Thyroid gland (tissue), 4 donors: ENCODE measurements around the gene NAA16.

ENCODE experiments used
- POLR2A ChIP-seq, 2 donors: fragments of 450-650 bp; IDR thresholded peaks; one replicate each; pipeline ENCODE4 v1.6.1; 2017; ENCODE audit warnings: antibody characterized with exemption in 2 of 2, mild to moderate bottlenecking in 2 of 2, moderate library complexity in 1 of 2
- TF ChIP-seq, protein P1 (sequence below), 6 experiments: fragments of 200-600 bp in 3 of 6; fragments of 450-650 bp in 3 of 6; sonication (generic) in 3 of 6; IDR thresholded peaks; one replicate each; pipeline ENCODE4 v1.5.1; 2016 to 2019; ENCODE audit warnings: antibody characterized with exemption in 6 of 6, mild to moderate bottlenecking in 2 of 6, inconsistent platforms in 1 of 6, moderate library complexity in 1 of 6

DNA sequence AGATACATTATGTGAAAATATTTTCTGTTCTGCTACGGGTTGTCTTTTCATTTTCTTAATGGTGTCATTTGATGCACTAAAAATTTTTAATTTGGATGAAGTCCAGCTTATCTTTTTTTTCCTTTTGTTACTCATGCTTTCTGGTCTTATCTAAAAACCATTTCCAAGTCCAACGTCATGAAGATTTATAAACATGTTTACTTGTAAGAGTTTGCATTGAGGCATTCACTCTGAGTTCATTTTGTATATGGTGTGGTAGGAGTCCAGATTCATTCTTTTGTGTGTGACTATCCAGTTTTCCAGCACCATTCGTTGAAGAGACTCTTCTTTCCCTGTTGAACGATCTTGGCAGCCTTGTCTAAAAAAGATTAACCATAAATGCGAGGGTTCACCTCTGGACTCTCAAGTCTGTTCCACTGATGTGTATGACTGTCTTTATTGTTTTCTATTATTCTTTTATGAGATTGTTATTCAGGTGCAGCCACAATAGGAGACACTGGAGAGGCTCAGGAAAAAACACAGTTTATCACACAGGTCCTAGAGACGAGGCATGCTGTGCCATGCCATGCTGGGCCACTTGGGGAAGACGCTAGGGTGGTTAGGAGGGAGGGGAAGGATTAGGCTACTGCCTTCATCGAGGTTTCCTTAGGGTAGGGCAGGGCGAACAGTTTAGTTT lies 35.0 kb downstream of the NAA16 start:
- no peak for TF ChIP-seq POLR2A (IDR thresholded peaks at IDR 0.05)
- TF ChIP-seq, protein P1, sequence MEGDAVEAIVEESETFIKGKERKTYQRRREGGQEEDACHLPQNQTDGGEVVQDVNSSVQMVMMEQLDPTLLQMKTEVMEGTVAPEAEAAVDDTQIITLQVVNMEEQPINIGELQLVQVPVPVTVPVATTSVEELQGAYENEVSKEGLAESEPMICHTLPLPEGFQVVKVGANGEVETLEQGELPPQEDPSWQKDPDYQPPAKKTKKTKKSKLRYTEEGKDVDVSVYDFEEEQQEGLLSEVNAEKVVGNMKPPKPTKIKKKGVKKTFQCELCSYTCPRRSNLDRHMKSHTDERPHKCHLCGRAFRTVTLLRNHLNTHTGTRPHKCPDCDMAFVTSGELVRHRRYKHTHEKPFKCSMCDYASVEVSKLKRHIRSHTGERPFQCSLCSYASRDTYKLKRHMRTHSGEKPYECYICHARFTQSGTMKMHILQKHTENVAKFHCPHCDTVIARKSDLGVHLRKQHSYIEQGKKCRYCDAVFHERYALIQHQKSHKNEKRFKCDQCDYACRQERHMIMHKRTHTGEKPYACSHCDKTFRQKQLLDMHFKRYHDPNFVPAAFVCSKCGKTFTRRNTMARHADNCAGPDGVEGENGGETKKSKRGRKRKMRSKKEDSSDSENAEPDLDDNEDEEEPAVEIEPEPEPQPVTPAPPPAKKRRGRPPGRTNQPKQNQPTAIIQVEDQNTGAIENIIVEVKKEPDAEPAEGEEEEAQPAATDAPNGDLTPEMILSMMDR (IDR thresholded peaks at IDR 0.05) = no peak
